Fibroblast of the aortic adventitia (primary cell): Measurements from ENCODE around the gene ZCCHC10. TPM values are rescaled to one million over a fixed set of nuclear protein-coding genes. Genes with fewer than 3 reads are reported as not detected.
"Not testable (repeated sequence)": the region's sequence is repeated elsewhere in the genome, so short reads cannot be mapped to it uniquely, and the experiment has no call there.

Source experiments
- DNase-seq: peaks from one replicate; pipeline ENCODE4 v3.0.0-alpha.2; 2010; ENCODE audit warnings: low read depth
- H3K4me3 ChIP-seq: 2 replicates; pipeline ENCODE4 v1.5.1; 2011; ENCODE audit warnings: low read depth, mild to moderate bottlenecking, control low read depth, low read length, moderate library complexity
- total RNA-seq: library from RNA; depleted of rRNA; stranded (reverse); fragments of >200 nt; gene quantifications from 2 replicates; pipeline ENCODE4 v1.2.3, GENCODE V29; 2012; ENCODE audit warnings: low replicate concordance
- TF ChIP-seq, protein P1 (sequence below): IDR thresholded peaks from 2 replicates; pipeline ENCODE4 v1.5.1; 2011; ENCODE audit warnings: mild to moderate bottlenecking, low read length, control low read depth, inconsistent platforms; ENCODE audit not compliant: insufficient read depth

Gene ZCCHC10
- total RNA-seq, 1 donor, result 14.4 TPM

DNA sequence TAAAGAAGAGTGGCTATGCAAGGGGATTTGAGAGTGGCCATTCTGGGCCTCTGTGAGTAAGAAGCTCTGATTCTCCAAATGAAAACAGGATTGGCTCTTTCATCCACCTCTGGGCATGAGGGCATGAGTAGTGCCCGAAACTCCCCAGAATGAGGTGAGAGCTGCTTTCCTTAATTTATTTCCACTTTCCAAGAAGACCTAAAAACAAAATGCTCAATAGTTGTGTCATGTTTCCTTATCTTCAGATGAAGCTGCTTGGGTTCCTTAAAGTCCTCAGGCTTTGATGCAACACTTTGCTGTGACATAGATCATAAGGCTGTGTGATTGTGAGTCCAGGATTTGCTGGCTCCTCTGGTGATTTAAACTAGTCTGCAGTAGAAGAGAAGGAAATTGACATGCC lies 3.1 kb upstream of the ZCCHC10 start:
- no peak for DNase-seq
- TF ChIP-seq, protein P1, sequence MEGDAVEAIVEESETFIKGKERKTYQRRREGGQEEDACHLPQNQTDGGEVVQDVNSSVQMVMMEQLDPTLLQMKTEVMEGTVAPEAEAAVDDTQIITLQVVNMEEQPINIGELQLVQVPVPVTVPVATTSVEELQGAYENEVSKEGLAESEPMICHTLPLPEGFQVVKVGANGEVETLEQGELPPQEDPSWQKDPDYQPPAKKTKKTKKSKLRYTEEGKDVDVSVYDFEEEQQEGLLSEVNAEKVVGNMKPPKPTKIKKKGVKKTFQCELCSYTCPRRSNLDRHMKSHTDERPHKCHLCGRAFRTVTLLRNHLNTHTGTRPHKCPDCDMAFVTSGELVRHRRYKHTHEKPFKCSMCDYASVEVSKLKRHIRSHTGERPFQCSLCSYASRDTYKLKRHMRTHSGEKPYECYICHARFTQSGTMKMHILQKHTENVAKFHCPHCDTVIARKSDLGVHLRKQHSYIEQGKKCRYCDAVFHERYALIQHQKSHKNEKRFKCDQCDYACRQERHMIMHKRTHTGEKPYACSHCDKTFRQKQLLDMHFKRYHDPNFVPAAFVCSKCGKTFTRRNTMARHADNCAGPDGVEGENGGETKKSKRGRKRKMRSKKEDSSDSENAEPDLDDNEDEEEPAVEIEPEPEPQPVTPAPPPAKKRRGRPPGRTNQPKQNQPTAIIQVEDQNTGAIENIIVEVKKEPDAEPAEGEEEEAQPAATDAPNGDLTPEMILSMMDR, result no peak
- H3K4me3 ChIP-seq, result no peak overlapping the region

DNA sequence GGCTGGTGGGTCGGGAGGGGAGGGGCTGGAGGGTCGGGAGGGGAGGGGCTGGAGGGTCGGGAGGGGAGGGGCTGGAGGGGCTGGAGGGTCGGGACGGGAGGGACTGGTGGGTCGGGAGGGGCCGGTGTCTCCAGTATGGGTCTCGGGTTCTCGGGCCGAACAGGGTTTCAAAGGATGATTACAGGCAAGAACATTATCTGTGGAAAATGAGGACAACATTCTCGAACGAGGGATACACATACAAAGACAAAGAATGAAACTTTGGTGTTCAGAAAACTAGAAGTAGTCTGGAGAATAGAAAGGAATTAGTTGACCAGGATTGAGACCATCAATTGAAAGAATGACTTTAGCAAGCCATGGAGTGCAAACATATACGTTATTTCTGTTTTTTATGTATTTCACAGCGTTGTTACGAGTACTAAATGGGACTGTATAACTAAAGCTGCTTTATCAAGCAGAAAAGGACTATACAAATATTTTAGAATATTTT lies 360 bp upstream of the ZCCHC10 start:
- no peak for DNase-seq
- H3K4me3 ChIP-seq, result peak overlapping the region; percentile 61
- TF ChIP-seq, protein P1, result no peak

DNA sequence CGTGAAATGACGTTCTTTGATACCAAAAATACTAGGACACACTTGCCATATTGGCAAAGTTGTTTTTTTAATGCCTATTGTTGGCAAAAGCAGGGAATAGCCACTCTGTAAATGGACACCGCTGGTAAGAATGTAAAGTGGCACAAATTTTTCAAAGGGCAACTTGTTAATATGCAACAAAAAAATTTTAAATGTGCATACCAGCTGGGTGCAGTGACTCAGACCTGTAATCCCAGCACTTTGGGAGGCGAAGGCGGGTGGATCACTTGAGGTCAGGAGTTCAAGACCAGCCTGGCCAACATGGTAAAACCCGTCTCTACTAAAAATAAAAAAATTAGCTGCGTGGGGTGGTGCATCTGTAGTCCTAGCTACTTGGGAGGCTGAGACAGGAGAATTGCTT lies 6.9 kb downstream of the ZCCHC10 start:
- H3K4me3 ChIP-seq, DNase-seq: not testable (repeated sequence)

DNA sequence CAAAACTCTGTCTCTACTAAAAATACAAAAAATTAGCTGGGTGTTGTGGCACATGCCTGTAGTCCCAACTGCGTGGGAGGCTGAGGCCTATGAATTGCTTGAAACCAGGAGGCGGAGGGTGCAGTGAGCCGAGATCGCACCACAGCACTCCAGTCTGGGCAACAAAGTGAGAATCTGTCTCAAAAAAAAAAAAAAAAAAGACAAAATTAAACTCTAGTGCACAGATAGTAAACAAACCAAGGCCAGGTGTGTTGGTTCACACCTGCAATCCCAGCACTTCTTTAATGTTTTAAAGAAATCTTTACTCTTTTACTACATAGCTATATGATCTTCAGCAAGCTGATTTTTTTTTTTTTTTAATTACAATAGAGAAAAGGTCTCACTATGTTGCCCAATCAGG lies 8.4 kb downstream of the ZCCHC10 start:
- TF ChIP-seq, protein P1, result no peak
- DNase-seq, result no peak

GRCh38 chr5:133015466-133015865 lies 10.9 kb downstream of the ZCCHC10 start:
- TF ChIP-seq, protein P1, result no peak
- DNase-seq, result no peak
- no peak overlapping the region for H3K4me3 ChIP-seq

More for the DNA sequence above, 8.4 kb downstream of the ZCCHC10 start:
- H3K4me3 ChIP-seq, result no peak overlapping the region

DNA sequence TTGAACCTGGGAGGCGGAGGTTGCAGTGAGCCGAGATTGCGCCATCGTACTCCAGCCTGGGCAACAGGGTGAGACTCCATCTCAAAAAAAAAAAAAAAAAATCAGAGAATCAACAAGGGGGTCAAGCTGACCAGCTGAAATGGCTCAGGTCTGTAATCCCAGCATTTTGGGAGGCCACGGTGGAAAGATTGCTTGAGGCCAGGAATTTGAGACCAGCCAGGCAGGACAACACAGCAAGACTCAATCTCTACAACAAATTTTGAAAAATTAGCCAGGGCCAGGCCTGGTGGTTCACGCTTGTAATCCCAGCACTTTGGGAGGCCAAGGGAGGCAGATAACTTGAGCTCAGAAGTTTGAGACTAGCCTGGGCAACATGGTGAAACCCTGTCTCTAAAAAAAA lies 17.9 kb downstream of the ZCCHC10 start:
- not testable (repeated sequence) for DNase-seq

GRCh38 chr5:133006653-133007052 lies 19.7 kb downstream of the ZCCHC10 start:
- peak; percentile 7 for DNase-seq
- H3K4me3 ChIP-seq, result no peak overlapping the region
- TF ChIP-seq, protein P1, result no peak

More for the DNA sequence above, 17.9 kb downstream of the ZCCHC10 start:
- H3K4me3 ChIP-seq, result not testable (repeated sequence)

GRCh38 chr5:132999246-132999645 lies 27.1 kb downstream of the ZCCHC10 start:
- TF ChIP-seq, protein P1, result no peak
- peak; percentile 68 for DNase-seq
- H3K4me3 ChIP-seq, result no peak overlapping the region
